ENCODE measurements around the gene NID1.

GRCh38 chr1:236025836-236026235 lies 39.1 kb downstream of the NID1 start:
- TF ChIP-seq CTCF (IDR thresholded peaks at IDR 0.05) (no peak), POLR2A (IDR thresholded peaks at IDR 0.05) (no peak)

All from thyroid gland (tissue), 4 donors.